H54 (cell line): ENCODE measurements around the gene GRK1.
A peak's percentile ranks its signal among the peaks of the same experiment; 100 is the strongest.
"Not testable (repeated sequence)": the region's sequence is repeated elsewhere in the genome, so short reads cannot be mapped to it uniquely, and the experiment has no call there.

Experiments
- DNase-seq: peaks from one replicate; pipeline ENCODE4 v3.0.0; 2011; ENCODE audit warnings: low spot score, mixed read lengths; ENCODE audit not compliant: insufficient read length
- FAIRE-seq: peaks from 3 replicates; lab custom pipeline; 2011; peaks lifted over from hg19 to GRCh38; lab: Jason Lieb, UNC
- POLR2A ChIP-seq: IDR thresholded peaks from 2 replicates; pipeline ENCODE4 v1.6.1; 2011; ENCODE audit warnings: low read depth, mild to moderate bottlenecking, low read length

The GRK1 gene

DNA sequence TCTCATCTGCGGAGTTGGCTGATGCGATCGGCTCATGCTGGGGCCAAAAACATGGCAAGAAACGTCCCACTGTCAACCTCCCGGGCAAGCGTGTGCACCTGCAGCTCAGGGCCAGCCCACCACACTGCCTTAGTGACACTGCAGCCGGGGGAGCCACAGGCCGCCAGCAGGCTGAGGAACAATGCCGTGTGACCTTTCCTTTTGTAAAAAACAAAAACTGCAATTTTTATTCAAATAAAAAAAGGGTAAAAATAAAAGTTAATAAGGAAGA lies 73.2 kb downstream of the GRK1 start:
- DNase-seq (no peak), FAIRE-seq (no peak)
- TF ChIP-seq POLR2A, result no peak

DNA sequence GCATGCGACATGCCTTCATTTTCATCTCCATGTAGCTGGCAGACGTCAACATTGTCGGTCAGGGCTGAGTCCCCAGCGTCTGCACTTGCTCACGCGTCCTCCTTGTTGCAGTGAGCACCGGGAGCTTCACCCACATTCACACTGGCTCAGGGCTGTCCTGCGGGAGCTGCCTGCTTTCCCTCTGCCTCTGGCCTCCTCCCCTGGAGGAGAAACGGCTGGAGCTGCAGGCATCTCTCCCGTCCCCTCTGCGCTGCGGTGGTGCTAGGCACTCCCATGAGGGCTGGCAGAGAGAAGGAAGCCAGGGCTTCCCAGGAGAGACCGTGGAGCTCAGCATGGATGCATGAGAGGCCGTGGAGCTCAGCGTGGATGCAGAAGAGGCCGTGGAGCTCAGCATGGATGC lies 73.6 kb downstream of the GRK1 start:
- TF ChIP-seq POLR2A, result no peak
- FAIRE-seq (no peak), DNase-seq (no peak)

DNA sequence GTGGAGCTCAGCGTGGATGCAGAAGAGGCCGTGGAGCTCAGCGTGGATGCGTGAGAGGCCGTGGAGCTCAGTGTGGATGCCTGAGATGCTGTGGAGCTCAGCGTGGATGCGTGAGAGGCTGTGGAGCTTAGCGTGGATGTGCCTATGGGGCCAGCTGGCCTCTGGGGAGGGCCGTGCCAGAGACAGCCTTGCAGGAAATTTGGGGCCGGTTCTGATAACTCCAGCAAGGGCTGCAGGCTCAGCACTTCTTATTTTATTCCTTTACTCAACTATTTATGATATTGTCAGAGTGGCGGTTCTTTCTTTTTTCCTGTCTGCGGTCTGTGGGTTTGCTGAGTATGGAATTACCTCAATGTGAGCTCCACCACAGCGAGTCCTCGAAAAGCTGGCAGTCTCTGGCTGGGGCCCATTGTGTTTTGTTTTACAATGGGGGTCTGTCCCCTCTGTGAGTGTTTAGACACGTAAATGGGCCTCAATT lies 74.2 kb downstream of the GRK1 start:
- no peak for TF ChIP-seq POLR2A
- FAIRE-seq, result no peak
- DNase-seq, result no peak

DNA sequence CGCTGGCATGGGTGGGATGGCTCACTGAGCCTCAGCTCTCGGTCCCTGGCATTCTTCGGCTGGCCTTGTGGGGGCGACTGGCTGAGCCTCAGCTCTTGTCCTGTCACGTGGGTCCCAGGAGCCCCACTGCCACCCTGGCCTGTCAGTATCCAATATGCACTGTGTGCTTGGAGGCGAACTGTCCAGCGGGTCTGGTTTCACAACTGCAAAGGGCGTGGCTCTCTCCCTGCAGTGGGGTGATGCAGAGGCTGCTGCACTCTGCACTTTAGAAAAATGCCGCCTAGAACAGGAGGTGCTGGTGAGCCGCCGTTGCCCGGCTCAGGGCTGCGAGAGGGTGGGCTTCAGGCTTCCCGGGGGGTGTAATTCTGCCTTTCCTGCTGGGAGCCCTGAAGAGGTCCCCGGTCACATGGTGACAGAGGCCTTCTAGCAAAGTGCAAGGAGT lies 75.0 kb downstream of the GRK1 start:
- peak; percentile 91 for FAIRE-seq
- peak; percentile 88 for DNase-seq
- no peak for TF ChIP-seq POLR2A

DNA sequence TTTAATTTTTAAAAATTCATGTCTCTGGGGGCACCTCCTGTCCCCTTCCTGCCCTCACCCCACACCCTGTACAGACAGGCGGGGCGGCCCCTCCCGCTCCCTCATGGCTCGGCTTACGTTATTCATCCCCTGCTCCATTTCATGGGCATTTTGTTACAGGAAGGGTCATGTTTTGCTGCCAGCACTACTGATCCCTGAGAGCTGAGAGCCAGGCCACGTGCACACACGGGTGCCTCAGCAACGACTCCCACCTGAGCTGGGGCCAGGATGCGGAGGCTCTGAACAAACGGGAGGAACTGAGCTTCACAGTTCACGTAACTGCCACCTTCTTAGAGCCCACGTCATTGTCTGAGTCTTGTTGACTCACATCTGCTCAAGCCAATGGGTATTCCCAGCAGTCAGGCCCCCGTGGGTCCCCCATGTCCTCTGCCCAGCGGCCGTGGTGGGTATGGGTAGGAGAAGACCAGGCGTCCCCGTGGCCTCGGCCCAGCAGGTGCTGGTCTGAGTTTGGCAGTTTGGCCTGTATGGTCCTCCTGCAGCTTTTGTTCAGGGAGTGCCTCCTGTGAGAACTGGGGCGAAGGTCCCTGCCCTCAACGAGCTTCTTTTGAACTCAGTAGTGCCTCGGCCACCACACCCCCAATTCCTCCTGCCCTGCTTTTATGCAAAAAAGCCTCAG lies 75.6 kb downstream of the GRK1 start:
- no peak for TF ChIP-seq POLR2A
- DNase-seq, result no peak
- no peak for FAIRE-seq

- no peak for DNase-seq
- no peak for FAIRE-seq
- TF ChIP-seq POLR2A, result no peak
These were observed 76.6 kb downstream of the GRK1 start for GRCh38 chr13:113743366-113744195.

DNA sequence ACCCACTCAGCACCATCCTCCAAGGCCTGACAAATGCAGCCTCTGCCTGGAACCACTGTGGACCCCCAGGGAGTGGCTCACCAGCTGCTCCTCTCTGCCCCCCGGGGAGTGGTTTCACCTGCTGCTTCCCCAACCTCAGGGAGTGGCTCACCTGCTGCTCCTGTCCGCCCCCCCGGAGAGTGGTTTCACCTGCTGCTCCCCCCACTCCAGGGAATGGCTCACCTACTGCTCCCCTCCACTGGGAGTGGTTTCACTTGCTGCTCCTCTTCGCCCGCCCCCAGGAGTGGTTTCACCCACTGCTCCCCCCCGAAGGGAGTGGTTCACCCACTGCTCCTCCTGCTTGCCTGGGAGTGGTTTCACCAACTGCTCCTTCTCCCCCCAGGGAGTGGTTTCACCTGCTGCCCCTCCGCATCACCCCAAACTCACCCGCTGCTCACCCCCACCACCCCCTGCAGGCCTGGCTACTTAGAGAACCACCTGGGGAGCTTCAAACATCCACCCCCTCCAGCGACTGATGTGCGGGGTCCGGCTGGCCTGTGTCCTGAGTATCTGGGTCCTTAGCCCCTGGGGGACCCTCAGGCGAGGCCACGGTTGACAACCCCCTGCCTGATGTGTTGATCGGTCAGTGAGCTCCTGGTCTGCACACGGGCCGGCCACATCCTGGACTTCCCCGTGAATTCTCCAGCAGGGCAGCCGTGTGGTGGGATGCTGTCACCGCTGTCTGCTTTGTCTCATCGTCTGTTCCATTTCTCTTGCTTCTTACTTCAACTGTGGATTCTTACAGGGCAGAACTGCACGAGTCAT lies 77.4 kb downstream of the GRK1 start:
- no peak for TF ChIP-seq POLR2A
- DNase-seq, result no peak
- FAIRE-seq, result no peak

DNA sequence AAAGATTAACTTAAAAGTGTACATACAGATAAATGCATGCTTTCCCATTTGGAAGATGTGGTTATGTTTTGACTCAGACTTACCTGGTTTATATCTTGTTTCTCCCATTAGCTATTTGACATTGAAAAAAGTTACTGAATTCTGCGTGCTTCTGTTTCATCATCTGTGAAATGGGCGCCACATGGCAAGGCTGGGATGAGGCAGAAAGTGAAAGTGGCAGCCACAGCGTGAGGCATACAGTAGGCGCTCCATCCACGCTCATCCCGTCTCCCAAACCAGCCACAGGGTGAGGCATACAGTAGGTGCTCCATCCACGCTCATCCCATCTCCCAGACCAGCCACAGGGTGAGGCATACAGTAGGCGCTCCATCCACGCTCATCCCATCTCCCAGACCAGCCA lies 78.0 kb downstream of the GRK1 start:
- no peak for DNase-seq
- no peak for TF ChIP-seq POLR2A
- FAIRE-seq, result no peak

- not testable (repeated sequence) for DNase-seq, FAIRE-seq
These were observed 78.6 kb downstream of the GRK1 start for GRCh38 chr13:113745500-113746142.

GRCh38 chr13:113746143-113746525 lies 79.1 kb downstream of the GRK1 start:
- DNase-seq (no peak), FAIRE-seq (no peak)
- TF ChIP-seq POLR2A, result no peak

DNA sequence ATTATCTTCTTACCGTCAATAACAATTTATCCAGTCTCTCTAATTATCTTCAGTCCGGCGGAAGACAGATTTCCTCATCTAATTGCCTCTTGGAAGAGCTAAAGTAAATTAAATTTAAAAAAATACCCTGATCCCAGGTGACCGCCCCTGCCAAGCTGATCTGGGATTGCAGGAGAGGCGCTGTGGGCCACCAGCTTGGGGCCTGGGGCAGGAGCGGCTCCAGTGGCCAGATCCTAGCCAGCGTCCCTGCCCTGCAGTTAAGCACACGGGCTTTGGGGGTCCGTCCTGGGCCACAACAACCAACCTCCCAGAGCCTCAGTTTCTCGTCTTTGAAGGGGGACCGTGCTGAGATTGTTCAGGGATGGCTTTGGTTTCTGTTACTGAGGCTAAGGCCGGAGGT lies 79.7 kb downstream of the GRK1 start:
- DNase-seq (no peak), FAIRE-seq (no peak)
- no peak for TF ChIP-seq POLR2A

- TF ChIP-seq POLR2A, result no peak
- DNase-seq, result no peak
- no peak for FAIRE-seq
These were observed 80.3 kb downstream of the GRK1 start for GRCh38 chr13:113747291-113747833.

DNA sequence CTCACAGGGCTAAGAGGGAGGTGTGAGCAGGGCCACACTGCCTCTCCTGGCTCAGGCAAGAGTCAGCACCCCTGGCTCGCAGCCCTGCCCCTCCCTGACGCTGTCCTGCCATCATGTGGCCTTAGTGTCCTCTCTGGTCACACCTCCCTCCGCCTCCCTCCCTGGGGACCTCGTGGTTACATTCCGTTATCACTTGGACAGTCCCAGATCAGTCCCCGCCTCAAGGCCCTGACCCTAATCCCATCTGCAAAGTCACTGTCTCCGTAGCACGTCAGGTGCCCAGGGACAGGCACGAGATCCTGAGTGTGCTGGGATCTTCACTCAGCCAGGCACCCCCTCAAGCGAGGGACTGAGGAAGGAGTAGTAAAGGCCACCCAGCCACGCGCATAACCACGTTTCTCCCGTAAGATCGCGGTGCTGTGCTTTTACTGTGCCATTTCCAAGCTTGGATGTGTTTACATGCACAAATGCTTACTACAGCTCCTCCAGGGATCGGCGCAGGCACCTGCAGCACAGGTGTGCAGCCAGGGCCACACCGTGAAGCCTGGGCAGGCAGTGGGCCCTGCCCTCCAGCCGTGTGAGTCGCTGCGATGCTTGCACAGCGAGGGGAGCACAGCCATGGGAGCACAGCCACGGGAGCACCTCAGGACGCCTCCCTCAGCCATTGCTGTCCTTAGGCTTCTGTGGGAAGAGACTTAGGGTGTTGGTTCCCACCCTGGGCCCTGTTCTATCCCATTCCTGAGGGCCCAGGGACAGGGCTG lies 81.3 kb downstream of the GRK1 start:
- no peak for TF ChIP-seq POLR2A
- FAIRE-seq (no peak), DNase-seq (no peak)
